GM21390 (cell line): ENCODE data around the gene MBNL2.
A peak's percentile ranks its signal among the peaks of the same experiment; 100 is the strongest.

Experiments used
- ATAC-seq: cut with Tn5 transposase; IDR thresholded peaks from one replicate; pipeline ENCODE4 v1.9.1; 2021; ENCODE audit not compliant: unreplicated experiment

The MBNL2 gene, protein sequence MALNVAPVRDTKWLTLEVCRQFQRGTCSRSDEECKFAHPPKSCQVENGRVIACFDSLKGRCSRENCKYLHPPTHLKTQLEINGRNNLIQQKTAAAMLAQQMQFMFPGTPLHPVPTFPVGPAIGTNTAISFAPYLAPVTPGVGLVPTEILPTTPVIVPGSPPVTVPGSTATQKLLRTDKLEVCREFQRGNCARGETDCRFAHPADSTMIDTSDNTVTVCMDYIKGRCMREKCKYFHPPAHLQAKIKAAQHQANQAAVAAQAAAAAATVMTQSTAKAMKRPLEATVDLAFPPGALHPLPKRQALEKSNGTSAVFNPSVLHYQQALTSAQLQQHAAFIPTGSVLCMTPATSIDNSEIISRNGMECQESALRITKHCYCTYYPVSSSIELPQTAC

DNA sequence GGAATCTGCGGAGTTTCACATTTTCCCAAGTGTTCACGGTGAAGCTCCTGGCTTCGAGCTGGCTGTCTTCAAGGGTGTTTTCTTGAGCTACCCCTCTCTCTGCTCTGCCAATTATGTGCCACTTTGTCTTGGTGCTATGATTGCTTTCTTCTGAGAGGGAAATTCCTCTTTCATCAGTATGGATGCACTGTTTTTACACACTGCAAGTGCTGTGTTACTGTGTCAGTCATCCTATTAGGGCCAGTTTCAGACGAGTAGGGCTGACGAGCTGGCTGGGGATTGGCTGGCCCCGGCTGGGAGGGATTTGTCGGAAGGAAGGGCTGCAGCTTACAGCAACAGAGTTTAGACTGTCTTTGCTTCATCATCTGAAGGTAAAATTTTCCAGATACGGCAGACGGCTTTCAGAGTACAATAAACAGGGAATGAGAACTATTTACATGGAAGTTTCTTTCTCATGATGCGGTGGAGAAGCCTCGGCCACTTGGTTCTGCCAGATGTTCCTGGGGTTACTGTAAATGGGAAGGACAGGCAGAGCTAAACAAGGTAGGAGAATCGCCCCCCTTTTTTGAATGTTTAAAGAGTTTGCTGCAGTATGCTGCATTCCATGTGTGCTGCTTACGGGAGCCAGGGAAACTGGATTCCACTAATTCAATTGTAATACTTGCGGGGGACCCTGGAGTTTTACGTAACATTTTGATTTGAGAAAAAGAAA, at the start of gene MBNL2:
TSS of gene MBNL2 (plus strand) at position 345 of the 712 bp plus-strand sequence. CDS start 53,903 bp downstream, outside the sequence.
- peak; percentile 93 for ATAC-seq

DNA sequence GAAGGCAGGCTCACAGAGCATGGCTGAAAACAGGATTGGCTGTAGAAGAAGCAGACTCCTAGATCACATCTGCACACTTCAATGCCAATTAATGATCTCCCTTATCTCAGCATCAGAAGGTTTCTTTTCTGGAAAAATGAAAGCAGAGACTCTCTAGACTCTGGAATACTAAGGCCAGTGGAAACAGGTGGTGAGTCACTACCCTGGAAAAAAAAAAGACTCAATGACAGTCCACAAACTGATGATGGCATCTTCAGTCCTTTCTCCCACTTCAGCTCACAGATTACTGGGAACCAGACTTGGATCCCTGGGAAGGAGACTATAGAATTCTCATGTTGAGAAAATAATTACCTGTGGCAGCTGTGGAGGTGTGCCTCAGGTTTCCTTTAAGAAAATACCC, 47.5 kb upstream of the MBNL2 start:
- no peak for ATAC-seq

DNA sequence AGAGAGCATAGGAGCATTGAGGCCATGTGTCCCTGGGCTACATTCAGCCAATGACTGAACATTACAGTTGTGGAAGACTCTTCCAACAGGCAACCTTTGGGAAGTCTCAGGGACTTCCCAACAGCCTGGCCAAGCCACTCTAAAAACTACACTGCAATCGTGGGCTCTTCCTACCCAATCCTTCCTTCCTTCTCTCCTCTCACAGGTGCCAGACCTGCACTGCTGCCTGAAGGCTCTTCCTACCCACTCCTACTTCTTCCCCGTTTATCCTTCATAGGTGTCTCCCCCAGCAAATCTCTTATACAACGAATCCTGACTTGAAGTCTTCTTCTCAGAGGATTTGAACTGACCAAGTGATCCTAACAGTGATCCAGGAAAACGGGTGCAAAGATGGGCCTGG, 47.1 kb upstream of the MBNL2 start:
- no peak for ATAC-seq

DNA sequence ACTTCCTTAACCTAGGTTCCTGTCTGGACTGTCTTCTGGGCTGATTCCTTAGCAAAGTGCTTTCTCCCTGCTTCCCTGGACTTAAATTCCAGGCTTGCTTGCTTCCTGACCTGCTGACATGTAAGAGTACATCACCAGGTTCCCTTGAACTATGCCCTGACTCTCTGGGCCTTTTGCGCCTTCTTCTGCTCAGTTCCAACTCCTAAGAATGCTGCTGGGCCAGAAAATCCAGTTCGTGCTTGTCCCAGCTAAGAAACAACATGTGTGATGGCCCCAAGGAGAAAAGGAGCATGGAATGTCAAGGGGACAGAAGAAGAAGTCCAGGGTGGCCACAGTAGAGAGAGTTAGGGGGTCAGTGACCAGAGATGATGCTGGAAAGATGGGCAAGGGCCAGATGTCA, 42.6 kb upstream of the MBNL2 start:
- no peak for ATAC-seq

DNA sequence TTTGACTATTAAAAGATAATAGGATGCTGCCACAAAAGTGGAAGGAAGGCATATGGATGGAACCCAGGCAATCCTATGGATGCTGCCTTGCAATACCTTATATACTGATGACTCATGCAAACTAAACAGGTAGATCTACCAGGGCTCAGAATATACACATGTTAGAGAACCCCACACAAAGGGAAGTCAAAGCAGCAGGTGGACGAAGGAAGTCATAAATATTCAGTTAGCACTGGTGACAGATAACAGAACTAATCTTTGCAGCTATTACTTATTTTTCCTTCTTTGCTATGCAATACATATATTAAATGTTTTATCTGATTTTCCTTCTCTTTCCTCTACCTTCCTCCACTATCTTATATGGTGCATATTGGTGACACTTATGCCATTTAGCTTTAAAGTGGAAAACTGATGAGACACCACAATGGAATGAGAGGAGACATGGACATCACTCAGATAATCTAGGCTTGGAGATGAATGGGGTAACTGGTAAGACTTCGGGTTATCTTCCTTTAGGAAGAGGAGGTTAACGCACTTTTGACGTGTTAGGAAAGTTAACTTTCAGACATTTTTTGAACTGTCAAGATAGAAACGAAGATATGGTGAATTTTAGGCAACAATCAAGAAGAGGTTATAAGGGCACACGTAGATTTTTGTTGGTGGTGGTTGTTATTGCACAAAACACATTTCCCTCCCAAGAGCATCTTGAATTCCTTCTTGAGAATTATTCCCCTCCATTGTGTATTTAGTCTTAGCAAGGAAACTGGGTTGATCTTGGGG, 39.8 kb upstream of the MBNL2 start:
- ATAC-seq, result no peak

DNA sequence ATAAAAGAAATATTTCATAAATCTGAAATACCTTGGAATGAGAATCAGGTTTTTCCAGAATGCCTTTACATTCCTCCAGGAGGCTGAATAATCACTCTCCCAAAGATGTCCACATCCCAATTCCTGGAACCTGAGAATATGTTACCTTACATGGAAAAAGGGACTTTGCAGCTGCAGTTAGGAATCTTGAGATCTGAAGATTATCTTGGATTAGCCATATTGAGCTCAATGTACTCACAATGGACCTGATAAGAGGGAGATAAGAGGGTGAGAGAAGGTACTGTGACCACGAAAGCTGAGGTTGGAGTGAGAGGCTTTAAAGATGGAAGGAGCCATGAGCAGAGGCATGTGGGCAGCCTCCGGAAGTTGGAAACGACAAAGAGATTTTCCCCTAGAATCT, 36.8 kb upstream of the MBNL2 start:
- no peak for ATAC-seq

DNA sequence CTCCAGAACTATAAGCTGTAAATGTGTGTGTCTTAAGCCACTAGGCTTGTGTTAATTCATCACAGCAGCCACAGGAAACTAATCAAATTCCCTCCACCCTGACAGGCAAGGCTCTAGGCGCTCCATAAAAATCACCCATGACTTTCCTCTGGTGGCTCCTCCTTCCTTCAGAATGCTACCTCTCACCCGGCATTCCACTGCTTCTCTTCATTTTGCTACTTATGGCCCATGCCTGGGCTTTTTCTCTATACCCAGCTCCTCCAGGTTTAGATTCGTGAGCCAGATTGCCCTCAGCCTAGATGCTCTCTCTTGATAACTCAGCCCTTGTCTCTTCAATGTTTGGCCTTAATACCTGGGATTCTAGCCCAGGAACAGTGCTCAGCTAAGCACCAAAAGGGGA, 36.4 kb upstream of the MBNL2 start:
- ATAC-seq, result no peak

DNA sequence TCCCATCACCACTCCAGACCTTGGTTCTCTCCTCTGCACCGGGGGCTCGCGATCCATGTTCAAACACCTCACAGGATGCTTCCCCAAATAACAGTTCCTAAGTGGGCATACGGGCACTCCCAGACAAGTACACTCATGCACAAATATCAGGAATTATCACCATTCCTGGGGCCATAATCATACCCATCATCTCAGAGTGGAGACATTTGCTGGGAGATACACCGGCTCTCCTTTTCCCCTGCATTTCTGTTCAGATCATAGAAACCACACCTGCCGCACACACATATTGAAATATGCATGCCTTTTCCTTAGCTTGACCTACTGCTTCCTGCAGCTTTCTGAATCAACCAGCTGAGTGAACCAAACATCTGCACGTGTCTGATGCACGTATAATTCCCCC, 33.9 kb upstream of the MBNL2 start:
- no peak for ATAC-seq

DNA sequence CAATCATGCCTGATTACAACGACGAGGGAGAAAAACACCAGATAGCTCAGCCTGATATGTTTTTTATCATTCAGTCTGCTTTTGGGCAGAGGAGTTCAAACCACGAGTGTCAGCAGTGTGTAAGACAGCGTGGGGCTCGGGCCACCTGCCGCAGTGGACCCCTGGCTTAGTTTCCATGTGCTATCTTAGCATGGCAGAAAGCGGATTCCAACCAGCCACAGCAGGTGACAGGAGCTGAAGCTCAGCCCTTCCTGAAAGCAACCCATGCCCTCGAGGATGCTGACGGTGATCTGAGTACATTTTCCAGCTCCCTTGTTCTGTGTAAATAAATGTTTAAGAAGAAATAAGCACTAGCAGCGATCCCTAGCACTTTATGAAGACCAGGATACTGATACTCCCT, 32.2 kb upstream of the MBNL2 start:
- ATAC-seq, result no peak

DNA sequence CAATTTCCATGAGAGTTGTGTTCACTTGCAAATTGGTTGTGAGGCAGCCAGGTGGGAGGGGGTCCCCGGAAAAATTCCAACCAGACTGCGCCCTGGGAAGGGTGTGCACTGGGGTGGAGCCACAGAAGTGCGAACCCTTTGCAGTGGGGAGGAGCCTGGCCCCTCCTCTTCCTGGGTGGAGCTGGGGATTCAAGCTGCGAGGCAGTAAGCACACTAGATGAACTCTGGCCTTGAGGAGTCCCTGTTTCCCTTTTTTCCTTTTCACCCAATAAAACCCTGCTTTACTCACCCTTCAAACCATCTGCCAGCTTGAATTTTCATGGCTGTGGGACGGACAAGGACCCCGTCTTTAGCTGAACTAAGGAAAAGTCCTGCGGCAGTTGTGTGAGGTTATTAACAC, 31.0 kb upstream of the MBNL2 start:
- ATAC-seq, result no peak

DNA sequence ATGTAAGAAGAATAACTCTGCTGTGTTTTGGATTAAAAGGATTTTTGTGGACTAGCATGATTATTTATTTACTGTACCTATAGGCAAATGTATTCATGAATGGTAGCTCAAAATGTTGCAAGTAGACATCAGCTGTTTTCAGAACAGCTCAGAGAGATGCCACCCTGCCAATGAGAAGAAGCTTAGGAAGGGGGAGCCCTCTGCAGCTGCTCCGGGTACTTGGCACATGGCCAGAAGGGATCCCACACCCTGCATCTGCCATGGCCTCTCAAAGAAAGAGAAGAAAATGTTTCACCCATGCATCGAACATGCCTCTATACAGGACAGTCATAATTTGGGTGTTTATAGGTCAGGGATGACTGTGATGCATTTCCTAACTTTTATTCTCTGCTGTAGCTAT, 30.5 kb upstream of the MBNL2 start:
- ATAC-seq, result no peak

DNA sequence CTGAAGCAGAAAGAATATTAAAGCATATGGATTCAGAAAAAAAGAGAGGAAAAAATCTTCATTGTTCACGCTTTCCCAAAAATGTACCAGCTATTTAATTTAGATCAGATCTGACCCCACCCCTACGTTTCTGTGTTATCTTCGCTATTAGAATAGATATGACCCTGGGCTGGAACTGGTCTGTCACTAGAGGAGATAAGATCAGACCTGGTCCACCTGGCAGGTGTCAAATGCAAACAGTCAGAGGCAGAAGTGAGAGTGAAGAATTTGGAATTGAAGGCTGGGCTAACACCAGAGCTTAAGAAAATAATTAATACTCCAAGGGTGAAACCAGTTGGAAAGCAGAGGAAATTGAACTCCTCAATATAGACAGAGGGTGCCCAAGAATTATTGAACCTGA, 30.0 kb upstream of the MBNL2 start:
- no peak for ATAC-seq

DNA sequence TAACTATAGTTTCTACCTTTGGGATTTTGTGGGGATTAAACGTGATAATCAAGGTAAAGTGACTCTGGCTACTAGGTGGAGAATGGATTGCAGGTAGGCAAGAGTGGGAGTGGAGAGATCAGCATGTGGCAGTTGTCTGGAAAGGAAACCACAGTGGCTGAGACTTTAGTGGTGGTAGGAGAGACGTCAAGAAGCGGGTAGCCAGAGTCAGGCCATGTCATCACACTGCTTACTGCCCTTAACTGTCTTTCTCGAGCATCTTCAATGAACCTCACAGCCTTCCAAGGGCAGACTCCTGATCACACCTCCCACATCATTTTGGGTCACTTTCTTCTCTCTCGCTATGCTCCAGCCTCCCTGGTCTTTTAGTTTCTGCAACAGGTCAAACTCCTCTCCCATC, 28.6 kb upstream of the MBNL2 start:
- ATAC-seq, result no peak

DNA sequence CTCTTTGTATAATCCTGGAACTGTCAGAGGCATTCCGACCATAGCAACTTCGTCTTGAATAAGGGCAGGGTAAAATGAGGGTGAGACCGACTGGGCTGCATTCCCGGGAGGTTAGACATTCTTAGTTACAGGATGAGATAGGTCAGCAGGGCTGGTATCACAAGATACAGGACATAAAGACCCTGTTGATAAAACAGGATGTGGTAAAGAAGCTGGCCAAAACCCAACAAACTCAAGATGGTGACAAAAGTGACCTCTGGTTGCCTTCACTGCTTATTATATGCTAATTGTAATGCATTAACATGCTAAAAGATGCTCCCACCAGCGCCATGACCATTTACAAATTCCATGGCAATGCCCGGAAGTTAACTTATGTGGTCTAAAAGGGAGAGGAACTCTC, 27.7 kb upstream of the MBNL2 start:
- no peak for ATAC-seq

DNA sequence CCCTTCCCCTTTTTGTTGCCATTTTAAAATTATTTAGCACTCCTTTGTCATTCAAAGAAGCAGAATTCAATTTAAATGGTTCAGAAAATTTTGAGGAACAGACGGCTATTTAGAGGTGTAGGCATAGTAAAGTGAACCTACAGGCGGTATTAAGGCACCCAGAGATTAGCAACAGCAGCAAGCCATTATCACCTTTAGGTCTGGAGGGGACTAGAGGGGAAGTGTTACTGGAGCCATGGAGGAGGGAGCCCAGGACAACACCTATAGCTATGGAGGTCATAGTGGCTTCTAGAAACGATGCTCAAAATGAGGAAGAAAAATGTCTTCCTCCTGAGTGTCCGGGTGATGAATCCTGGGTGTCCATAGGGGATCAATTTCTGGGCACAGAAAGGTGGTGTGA, 25.8 kb upstream of the MBNL2 start:
- no peak for ATAC-seq

DNA sequence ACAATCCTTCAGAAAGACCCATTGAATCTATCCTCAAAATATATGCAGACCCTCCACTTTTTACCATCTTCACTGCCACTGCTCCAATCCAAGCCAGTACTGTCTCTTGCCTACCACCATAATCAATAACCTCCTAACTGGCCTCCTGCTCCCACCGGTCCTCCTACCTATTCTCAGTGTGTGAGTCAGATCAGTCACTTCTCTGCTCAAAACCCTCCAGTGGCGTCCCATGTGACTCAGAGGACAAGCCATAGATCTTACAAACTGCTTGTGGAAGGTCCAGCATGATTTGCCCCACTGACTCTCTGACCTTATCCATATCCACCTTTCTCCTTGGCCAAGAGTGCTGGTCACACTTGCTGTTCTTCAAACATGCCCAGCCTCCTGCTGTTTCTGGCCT, 23.4 kb upstream of the MBNL2 start:
- ATAC-seq, result no peak

DNA sequence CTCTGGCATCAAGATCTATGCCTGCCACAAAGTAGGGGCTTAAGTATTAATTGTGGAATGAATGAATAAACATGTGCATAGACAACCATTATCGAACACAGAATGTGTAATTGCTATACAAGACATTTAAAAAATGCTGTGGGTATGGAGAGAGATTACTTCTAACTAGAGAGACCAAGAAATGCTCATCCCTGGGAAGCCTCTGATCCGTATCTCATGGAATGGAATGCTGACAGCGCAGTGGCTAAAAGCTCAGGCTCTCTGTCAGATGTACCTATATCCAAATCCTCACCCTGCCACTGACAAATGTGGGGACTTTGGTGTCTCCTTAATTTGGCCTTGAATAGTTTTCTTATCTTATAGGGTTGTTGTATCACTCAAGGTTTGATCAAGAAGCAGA, 22.7 kb upstream of the MBNL2 start:
- no peak for ATAC-seq

DNA sequence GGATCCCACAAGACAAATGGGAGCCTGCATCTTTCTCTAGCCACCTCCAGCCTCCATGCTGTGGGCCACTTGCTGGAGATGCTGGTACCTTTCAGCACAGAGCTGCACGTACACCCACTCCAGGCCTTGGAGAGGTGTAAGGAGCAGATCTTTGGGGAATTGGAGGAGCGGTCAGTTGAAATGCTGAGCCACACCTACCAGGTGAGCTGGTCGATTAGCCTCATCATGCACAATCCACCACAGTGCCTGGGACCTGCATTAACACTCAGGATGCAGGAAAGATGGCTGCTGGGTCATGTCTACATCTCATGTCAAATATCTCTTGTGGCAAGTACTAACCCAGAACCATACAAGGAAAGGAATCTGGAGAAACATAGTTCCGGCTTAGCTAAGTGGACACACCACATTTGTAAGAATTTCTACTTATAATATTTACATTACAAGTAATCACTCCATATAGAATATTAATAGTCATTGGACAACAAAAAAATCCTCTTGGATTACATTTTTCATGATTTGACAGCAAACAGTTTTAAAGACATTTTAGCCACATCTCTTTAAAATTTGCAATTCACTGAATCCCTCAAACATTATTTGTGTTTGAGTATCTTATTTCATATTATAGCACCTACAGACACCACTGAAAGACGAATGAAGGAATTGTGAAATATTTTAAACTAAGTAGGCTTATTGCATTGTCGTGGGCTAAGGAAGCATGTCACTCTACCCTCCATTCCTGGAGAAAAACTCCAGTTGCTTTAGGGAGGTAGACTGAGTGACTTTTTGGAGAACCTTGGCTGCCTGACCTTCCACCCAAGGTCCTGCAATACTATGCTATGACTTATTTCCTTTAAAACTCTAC, 21.8 kb upstream of the MBNL2 start:
- ATAC-seq, result no peak

DNA sequence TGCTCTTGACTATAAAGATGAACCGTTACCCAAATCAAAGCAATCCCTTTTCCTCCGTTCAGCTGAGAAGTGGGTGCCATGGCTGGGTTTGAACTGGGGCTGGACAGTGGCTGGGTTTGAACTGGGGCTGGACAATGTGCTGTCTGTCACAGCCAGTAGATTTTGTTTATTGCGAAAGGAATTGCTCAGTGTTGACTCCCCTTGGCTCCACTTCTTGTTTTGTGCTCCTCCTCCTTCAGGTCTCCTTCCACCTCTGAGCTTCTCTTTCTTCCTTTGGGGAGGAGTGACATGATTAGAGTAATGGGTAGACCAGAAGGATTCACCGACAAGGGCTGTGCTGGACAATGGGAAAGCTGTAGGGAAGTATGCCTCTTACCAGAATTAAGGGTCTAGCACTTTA, 19.4 kb upstream of the MBNL2 start:
- ATAC-seq, result no peak

DNA sequence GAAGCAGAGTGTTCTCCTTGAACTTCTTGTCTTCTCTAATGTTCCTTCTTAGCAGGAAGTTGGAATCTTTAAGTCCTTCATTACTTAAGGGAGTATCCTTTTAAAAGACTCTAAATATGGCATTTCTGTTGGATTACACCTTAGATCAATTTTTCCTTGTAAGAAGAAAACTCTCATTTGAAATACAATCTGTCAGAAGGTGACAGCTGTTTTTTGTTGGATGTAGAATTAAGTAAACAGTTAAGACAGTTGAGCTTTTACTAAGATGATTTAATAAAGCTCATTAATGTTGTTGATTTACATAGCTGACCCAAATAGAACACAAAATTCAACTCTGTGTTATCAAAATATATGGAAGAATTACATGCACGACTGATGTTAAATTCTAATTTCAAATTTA, 16.7 kb upstream of the MBNL2 start:
- ATAC-seq, result no peak

DNA sequence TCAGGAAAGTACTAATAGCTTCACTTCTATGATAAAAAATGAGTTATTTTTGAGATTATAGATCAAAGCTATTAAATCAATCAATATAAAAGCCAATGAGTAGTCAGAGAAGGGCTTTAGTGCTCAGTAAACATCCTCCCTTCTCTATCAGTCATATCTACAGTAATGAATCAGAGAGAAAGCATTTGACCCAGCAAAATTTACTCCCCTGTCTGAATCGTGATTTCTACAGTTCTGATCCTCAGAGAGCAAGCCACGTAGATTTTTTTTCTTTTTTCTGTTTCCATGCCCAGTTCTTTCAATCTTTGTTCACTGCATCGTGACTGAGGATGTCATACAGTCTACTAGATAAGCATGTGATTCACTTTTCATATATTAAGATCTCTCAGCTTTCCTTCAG, 16.2 kb upstream of the MBNL2 start:
- ATAC-seq, result no peak
